Activated CD8-positive, alpha-beta memory T cell treated with anti-CD3 and anti-CD28 coated beads for 1 hour (primary cell): ENCODE results near the gene GLIPR1L2.
"Not testable (repeated sequence)": the region's sequence is repeated elsewhere in the genome, so short reads cannot be mapped to it uniquely, and the experiment has no call there.

Source experiments
- DNase-seq, 2 donors: peaks; one replicate each; pipeline ENCODE4 v3.0.0-alpha.2; 2020; ENCODE audit warnings: low read depth in 1 of 2; ENCODE audit errors: extremely low read depth in 1 of 2

Gene GLIPR1L2

DNA sequence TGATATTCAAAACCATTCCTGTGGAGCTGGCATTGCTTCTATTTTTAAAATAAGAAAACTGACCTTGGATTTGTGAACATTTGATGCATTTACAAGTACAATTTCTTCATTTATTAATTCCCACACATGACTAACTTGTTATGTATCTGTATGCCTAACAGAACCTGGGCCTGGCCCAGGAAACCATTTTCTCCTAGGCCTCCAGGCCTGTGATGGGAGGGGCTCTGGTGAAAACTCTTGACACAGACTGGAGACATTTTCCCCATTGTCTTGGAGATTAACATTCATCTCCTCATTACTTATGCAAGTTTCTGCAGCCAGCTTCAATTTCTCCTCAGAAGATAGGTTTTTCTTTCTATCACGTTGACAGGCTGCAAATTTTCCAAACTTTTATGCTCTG is 42.0 kb downstream of the GLIPR1L2 start:
- no peak for DNase-seq

DNA sequence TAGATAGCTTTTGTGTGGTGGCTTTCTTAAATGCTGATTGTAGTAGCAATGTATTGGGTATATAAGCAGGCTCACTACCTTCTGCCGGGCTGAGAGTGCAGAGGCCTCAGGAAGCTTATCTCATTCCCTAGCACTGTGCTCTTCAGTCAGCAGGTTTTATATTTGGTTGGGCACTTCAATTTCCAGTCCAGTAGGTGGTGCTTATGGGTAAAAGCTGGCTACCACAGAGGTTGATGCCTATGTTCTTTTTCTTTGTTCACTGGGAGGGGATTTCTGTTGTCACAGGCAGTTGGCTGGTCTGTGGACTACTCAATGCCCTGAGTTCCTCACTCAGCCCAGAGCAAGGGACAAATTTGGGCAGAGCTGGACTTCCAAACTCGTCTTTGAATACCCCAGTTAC is 46.7 kb downstream of the GLIPR1L2 start:
- no peak for DNase-seq

DNA sequence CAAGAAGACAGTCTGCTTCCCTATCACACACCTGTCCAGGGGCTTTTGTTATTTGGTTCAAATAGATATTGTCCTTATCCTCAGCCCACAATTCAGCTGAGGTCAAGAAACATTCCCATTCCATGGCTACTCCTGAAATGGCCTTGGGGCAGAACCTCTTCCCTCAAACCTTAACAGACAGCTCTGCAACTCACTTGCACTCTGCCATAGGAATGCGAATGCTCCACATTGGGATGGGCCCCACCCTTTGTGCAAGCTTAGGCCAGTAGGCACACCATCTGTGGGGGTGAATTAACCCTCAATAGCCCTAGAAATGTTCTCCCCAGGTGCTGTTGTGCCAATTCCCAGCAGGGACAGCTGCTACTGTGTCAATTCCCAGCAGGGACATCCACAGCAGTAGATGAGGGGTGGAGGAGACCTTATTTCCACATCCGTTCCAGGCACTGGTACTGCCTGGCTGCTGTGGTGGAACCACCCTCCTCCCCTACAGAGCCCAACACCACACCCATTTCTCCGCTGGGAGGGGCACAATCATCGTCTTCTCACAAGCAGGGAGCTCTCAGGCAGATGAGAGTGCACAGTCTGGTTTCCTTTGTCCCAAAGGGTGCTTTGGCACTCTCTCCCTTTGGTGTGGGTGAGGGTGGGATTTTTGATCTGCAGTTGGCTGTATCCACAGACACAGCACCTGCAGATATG is 47.3 kb downstream of the GLIPR1L2 start:
- no peak for DNase-seq

DNA sequence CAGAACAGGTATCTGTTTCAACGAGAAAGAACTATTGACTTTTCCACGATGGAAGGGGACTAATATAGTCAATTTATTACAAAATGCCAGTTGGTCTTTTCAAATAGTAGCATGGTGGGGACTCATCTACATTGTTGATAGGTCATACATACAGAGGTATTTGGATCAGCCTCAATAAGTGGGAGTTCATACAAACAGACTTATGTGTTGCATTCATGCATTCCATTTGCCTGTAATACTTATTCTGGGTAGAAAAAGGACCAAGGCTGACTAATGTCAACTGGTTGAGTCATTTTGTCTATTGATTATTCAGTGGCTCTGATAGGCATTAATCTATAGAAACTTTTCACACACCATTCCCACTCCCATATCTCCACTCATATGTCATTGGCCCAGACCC is 48.2 kb downstream of the GLIPR1L2 start:
- DNase-seq: no peak

DNA sequence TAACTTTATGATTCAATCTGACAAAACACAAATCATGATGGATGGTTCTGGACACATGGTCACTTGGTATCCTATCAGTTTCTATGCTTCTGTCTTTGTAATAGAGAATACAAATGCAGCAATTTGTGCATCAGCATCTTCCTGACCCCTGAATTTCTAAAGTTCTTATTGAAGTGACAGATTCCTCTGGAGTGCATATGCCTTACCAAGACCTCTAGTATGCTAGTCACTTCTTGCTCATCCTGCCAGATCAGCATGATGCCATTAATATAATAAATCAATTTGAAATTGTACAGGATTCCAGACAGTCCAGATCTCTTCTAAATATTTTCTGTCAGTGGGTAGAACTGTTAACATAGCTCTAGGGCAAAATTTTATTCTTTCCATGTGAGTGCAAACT is 49.0 kb downstream of the GLIPR1L2 start:
- no peak for DNase-seq

DNA sequence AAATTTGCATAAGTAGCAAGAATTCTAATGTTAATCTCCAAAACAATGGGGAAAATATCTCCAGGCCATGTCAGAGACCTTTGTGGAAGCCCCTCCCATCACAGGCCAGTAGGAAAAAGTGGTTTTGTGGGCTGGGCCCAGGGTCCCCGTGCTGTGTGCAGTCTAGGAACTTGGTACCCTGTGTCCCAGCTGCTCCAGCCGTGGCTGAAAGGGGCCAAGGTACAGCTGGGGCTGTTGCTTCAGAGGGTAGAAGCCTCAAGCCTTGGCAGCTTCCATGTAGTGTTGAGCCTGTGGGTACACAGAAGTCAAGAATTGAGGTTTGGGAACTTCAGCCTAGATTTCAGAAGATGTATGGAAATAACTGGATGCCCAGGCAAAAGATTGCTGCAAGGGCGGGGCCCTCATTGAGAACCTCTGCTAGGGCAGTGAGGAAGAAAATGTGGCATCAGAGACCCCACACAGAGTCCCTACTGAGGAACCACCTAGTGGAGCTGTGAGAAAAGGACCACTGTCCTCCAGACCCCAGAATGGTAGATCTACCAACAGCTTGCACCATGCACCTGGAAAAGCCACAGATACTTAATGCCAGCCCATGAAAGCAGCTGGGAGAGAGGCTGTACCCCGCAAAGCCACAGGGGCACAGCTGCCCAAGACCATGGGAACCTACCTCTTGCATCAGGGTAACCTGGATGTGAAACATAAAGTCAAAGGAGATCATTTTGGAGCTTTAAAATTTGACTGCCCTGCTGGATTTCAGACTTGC is 51.0 kb downstream of the GLIPR1L2 start:
- not testable (repeated sequence) for DNase-seq

DNA sequence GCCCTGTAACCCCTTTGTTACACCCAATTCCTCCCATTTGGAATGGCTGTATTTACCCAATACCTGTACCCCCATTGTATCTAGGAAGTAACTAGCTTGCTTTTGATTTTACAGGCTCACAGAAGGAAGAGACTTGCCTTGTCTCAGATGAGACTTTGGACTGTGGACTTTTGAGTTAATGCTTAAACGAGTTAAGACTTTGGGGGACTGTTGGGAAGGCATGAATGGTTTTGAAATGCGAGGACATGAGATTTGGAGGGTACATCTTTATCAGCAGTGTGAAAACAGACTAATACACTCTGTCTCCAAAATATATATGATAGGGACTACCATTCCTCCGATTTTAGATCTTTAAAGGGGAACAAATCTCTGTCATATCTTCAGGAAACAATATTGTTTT is 51.6 kb downstream of the GLIPR1L2 start:
- DNase-seq: not testable (repeated sequence)

DNA sequence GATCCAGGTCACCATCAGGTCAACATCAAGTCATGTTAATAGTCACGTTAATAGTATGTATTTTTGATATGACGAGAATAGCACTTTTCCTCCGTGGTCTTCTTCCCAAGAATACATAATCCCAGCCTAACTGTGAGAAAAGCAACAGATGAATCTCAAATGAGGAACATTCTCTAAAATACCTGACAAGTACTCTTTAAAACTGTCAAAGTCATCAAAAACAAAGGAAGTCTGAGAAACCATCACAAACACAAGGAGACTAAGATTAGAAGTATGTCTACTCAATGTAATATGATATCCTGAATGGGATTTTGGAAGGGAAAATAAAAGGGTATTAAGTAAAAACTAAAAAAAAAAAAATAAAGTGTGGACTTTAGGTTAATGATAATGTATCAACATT is 52.8 kb downstream of the GLIPR1L2 start:
- no peak for DNase-seq

DNA sequence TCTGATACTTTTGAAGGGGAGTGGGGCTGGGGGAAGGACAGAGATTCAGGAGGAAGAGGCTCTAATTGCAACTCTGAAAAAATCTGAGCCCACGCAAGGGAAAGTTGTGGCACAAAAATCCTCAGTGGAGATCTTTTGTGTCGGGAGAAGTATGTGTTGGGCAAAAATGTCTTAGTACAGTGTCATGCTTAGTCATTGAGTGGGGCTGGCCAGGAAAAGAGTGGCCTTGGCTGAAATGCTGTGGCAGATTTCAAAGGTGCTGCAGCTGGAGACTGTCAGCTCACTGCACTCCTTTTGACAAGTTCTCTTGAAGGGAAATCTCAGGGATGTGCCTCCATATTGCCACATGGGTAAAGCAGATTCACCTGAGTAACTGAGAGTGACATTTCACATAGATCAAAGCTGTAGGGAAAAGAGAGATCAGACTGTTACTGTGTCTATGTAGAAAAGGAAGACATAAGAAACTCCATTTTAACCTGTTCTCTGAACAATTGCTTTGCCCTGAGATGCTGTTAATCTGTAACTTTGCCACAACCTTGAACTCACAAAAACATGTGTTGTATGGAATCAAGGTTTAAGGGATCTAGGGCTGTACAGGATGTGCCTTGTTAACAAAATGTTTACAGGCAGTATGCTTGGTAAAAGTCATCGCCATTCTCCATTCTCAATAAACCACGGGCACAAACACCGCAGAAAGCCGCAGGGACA is 53.7 kb downstream of the GLIPR1L2 start:
- DNase-seq: no peak

DNA sequence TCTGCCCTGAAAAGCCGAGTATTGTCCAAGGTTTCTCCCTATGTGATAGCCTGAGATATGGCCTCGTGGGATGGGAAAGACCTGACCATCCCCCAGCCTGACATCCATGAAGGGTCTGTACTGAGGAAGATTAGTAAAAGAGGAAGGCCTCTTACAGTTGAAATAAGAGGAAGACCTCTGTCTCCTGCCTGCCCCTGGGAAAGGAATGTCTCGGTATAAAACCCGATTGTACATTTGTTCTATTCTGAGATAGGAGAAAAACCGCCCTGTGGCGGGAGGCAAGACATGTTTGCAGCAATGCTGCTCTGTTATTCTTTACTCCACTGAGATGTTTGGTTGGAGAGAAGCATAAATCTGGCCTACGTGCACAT is 54.2 kb downstream of the GLIPR1L2 start:
- DNase-seq: not testable (repeated sequence)

DNA sequence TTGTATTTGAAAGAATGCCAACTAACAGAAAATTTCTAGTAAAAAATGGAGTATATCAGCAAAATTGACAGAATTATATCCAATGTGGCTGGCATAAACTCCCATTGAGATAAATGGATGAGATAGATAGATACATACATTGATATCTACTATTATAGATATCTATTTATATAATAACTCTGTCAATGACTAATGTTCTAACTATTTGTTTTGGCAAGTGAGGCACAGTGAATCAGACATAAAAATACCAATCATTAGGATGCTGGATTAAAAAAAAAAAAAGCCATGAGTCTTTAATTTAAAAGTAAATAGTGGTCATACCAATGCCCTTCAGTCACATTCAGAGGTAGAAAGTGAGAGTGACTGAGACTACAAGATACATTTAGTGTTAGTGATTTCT is 56.0 kb downstream of the GLIPR1L2 start:
- no peak for DNase-seq

DNA sequence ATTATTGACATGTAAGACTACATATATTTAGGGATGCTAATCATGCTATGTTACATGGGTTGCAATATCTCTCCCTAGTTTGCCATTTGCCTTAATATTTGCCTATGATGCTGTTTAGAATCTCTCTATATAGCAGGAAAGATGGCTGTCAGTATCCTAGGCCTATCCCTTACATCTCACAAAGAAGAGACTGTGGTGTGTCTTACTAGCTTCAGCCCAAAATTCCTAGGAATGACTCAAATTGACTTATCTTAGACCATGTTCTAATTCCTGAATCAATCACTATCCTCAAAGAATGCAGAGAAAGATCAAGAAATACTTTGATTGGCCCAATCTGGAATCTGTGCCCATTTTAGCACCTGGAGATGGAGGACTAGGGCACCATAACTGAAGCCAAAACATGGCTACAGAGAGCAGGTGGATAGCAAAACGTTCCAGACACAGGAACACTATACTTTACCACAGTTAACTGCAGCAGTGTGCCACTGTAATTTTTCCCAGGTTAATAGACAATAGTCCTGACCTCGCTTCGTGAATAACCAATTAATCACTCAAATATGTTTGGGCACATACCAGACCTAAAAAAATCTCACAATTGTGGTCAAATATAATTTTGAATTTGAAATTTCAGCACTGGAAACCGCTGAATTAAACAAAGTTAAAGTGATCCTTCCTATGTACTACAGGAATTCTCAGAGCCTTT is 57.0 kb downstream of the GLIPR1L2 start:
- no peak for DNase-seq

DNA sequence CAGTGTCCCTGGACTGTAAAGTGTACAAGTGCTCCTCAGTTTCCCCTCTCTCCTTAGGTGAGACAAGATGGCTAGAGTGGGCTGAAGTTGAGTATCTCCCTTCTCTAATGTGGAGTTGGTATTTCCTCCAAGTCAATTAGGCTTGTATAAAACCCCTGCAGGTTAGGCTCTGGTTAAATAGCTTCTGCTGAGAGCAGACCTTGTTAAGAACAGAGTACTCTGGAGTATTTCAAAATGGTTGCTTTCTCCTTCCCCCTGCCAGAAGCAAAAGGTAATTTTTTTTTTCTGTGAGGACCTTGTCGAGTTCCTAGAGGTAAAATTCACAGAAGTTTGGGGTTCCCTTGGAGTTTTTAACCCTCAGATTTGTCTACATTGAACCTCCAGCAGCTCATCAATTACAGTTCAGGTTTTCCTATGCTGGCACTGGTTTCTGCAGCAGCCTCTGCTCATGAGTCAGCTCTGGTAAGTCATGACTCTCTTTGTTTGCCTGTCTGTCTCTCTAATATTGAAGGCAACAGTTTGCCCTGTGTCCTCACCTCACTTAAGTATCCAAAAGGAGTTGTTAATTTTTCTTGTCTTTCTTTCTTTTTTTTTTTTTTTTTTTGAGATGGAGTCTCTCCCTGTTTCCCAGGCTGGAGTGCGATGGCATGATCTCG is 61.9 kb downstream of the GLIPR1L2 start:
- DNase-seq: no peak

DNA sequence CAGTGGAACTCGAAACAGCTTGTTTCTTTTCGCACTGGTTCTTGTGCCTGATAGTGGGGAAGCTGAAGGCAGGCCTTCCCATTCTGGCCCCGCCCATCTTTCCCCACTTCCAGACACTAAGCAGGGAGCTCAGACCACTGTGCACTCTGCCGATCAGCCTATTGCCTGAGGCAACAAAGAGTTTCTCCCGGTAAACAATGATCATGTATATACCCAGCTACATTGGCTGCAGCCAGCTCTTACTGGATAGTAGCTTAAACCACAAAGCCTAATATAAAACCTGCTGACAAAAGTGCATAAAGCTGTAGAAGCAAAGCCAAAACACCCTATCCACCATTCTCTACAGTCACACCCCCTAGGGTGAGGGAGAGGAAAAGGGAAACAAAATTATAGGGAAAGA is 65.0 kb downstream of the GLIPR1L2 start:
- DNase-seq: no peak

DNA sequence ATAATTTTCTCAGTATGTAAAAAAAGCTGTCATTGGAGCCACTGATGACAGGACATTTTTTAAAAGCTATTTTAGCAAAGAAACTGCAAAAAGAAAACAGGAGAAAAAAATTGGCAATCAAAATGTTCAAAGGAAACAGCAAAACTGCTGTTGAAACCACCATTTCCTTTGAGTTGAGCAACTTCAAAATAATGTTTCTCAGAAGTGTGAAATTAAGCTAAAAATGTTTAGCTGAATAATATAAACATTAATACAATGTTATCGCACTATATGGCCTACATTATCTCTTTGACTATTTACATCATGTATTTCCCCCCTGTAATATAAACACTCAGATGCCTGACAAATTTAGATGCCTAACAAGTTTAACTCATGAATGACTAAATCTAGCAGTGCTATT is 66.3 kb downstream of the GLIPR1L2 start:
- no peak for DNase-seq

DNA sequence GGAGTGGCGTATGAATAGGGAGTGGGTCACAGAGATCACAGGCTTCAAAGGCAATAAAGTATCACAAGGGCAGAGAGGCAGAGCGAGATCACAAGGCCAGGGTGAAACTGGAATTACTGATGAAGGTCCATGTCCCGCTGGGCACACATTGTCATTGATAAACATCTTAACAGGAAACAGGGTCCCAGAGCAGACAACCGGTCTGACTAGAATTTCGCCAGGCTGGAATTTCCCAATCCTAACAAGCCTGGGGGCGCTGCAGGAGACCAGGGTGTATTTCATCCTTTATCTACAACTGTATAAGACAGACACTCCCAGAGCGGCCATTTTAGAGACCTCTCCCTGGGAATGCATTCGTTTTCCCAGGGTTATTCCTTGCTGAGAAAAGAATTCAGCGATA is 67.0 kb downstream of the GLIPR1L2 start:
- not testable (repeated sequence) for DNase-seq

DNA sequence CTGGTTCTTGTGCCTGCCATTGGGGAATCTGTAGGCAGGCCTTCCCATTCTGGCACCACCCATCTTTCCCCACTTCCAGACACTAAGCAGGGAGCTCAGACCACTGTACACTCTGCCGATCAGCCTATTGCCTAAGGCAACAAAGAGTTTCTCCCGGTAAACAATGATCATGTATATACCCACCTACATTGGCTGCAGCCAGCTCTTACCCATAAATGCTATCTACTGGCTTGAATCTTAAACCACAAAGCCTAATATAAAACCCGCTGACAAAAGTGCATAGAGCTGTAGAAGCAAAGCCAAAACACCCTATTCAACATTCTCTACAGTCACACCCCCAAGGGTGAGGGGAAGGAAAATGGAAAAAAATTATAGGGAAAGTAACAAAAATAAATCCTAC is 68.9 kb downstream of the GLIPR1L2 start:
- no peak for DNase-seq

DNA sequence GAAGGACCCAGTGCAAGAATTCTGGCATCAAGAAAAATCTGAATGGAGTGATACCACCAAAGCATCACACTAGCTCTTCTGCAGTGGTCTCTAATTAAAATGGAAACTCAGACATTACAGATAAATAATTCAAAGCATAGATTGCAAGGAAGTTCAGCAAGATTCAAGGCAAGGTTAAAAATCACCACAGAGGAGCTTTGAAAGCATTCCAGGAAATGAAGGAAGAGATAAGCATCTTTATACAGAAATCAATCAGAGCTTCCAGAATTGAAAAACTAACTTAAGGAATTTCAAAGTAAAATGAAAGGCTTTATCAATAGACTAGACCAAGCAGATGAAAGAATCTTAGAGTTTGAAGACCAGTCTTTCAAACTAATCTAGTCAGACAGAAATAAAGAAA is 69.3 kb downstream of the GLIPR1L2 start:
- no peak for DNase-seq

DNA sequence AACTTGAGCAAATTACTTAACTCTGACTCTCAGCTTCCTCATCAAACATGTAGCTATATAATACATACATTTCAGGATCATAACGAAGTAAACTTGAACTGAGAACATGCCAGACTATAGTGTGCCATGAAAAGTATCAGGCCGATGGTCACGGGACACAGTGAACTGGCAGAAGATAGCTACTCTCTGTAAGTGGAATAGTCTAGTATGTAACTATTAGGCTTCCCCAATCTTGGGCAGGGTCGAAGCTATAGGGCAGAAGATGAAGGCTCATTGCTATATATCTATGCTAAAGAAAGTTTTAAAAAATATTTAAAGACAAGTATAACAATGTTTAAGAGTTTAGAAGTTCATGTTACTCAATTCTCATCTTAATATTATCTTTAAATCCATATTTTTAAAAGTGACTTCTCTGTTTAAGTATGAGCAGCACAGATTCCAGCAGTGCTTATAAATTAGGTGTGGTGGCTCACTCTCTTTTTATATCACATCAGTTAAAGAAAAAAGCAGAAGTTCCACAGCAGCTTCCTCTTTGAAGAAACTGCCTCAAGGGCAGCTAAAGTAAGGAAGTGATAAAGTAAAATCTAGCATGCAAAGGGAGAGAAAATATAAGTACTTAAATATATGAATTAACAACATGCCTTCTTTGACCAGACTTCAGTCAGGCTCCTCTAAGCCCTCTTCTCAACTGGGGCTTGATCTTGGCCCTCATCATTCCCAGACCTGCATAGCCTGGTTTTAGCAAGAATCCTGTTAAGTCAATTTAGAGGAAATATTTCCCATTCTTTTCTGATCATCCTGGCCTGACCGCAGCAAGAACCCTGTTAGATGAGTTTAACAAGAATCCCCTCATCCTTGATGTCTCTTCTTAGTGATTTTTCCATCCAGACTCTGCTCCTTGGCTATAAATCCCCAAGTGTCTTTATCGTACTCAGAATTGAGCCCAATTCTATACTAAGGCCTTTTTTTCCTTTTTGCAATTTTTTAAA is 81.3 kb downstream of the GLIPR1L2 start:
- DNase-seq: no peak

DNA sequence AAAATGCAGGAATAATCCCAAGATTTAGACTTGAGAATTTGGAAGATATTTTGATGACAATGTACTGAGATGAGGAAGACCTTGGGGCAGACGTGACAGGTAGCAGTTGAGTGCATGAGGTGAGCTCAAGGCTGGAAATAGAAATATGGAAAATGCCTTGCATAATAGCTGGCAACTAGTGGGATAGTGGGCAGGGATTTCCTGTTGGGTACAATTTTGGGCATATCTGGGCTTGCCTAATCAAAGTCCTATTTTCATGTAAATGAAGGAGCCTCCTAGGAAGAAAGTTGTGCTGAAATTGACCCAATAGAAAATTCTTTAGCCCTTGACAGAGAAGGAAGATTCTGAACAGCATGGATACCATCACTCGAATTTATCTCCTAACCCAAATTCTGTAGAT is 83.2 kb downstream of the GLIPR1L2 start:
- no peak for DNase-seq
